Stimulated activated CD8-positive, alpha-beta memory T cell treated with anti-CD3 and anti-CD28 coated beads, Interleukin-7, amount 100 ng/mL, for 24 hours (primary cell): ENCODE results near the gene OSBPL10.
"Not testable (repeated sequence)": the region's sequence is repeated elsewhere in the genome, so short reads cannot be mapped to it uniquely, and the experiment has no call there.

ENCODE experiments used
- DNase-seq: peaks from one replicate; pipeline ENCODE4 v3.0.0-alpha.2; 2020; ENCODE audit warnings: low read depth

The OSBPL10 gene

DNA sequence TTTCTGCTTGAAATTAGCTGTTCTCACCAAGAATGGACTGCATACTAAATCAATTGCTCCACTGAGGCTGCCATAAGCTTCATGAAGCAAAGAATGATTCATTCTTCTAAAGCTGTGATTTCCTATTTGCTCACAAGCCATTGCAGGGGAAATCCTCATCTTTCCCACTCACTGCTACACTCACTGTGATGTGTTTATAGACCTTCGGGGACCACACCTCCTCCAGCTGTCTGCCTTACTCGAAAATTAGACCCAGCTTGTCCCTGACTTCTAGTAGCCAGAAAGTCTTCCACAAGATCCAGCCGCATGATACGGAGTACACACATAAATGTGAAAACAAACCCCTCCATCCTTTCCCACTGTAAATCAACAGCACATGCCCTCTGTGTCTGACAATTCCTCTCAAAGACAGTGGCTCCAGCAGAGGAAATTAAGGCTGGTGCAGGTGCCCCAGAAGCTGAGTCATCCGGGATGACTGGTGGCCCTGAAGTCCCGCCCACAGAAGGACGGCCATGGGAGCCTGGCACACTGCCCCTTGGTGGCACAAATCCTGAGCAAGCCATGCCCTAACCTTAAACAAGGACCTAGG, 276.4 kb downstream of the OSBPL10 start:
- DNase-seq, result no peak

DNA sequence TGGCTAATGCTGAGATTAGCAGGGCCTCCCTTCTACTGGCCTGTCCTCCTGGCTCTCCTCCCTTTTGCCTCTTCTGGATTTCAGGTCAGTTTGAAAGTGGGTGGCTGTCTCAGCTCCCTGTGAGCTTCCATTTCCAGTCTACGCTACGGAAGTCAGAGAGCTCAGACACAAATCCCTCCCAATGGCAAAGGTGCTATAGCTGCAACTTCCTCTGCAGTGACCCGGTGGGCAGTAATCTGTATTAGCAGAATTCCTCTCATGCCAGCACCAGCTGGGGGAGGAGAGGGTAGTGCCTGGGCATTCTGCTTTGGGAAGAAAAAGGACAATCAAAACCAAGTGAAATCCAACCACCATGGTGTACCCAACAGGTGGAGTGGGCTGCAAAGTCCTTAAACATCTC, 276.9 kb downstream of the OSBPL10 start:
- no peak for DNase-seq

- no peak for DNase-seq
These were observed 279.8 kb downstream of the OSBPL10 start for GRCh38 chr3:31701286-31701685.

DNA sequence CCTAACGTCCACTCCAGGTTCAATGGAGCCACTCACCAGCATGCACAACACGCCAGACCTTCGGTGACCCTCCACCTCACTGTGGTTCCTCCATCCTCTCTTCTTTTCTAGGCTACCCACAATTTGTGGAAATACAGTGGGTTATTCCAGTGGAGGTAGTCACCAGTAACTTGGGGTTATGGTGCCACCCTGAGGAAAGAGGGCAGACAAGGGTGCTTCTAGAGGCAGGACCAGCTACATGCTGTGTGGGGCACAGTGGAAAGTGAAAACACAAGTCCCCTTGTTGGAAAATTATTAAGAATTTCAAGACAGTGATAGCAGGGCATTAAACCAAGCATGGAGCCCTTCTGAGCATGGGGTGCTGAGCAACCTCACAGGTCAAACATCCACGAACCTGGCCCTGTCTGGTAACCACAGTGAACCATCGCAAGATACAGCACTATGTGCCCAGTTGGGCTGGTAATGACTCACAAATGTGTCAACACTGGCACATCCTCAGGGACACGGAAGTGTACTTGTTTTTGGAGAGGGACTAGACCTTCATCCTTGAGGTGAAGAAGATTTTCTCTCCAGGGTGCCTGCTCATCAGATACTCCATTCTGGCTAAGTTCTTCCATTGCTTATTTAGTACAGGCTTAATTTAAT, 281.6 kb downstream of the OSBPL10 start:
- no peak for DNase-seq

GRCh38 chr3:31696815-31697548, 284.1 kb downstream of the OSBPL10 start:
- no peak for DNase-seq

- DNase-seq, result no peak
These were observed 285.1 kb downstream of the OSBPL10 start for GRCh38 chr3:31696009-31696297.

GRCh38 chr3:31695280-31696008, 285.6 kb downstream of the OSBPL10 start:
- DNase-seq, result no peak

DNA sequence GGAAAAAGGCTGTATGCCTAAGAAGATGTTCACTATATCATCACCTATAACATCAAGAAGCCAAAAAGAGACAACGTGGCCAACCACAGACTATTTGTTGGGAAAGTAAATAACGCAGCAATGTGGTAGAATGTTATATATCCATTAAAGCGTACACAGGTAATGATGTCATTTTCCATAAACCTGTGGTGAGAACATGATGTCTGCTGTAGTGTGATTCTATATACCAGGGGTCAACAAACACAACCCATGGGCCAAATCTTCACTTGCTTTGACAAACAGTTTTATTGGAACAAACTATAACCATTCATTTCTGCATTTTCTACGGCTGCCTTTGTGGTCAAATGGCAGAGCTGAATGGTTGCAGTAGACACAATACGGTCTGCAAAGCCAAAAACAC, 287.7 kb downstream of the OSBPL10 start:
- no peak for DNase-seq

GRCh38 chr3:31692751-31693150, 288.3 kb downstream of the OSBPL10 start:
- DNase-seq, result no peak

DNA sequence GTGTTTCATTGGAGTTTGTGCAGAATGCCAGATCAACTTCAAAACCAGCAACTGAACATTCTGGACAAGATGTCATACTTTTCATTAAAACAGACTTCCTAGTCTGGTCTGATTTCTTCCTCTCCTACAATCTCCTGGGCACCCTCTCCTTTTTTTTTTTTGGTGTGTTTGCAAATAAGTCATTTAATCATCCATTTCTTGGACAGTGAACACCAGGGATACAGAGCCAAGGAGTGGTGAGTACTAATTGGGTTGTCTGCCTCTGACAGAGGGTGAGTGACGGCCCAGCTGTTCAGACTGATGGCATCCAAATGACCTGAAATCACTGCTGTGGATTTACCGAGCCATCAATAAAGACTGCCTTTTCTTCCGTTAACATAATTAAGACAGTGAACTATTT, 290.3 kb downstream of the OSBPL10 start:
- no peak for DNase-seq

DNA sequence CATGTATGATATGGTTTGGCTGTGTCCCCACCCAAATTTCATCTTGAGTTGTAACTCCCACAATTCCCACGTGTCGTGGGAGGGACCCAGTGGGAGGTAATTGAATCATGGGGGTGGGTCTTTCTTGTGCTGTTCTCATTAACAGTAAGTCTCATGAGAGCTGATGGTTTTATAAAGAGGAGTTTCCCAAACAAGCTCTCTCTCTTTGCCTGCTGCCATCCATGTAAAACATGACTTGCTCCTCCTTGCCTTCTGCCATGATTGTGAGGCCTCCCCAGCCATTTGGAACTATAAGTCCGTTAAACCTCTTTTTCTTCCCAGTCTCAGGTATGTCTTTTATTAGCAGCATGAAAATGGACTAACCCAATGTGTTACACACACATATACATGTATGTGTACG, 291.5 kb downstream of the OSBPL10 start:
- DNase-seq, result not testable (repeated sequence)

GRCh38 chr3:31688984-31689383, 292.1 kb downstream of the OSBPL10 start:
- DNase-seq, result no peak

DNA sequence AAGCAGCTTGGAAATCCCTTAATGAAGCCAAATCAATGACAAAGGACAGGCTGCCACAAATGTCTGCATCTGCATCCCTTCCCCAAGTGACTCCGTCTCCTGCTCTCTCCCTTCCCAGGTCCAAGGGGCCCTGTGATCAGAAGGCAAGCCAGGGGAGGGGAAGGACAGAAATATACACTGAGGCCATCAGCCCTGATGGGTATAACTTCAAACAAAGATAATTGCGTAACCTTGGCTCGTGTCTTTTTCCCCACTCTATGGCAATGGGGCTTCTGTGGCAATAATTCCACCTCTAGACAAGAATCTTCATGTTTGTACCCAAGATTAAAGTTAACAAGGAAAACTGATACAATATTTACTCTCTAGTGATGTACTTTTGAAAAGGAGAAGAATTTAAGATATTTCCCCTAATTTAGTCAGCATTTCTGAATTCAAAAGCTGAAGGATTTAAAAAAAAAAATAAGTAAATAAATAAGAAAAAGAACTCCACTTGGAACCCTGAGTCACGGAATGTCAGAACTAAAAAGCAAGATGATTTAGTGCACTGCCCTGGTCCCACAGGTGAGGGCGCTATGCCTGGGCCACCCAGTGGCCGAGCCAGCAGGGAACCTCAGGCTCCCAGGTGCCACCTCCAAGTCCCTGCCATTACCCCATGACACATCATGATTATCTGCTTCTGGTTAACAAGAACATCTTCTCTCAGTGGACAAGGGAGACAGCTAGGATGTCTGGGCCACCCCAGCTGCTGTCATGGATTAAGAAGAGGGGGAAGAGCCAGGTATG, 293.9 kb downstream of the OSBPL10 start:
- DNase-seq, result no peak

- no peak for DNase-seq
These were observed 300.8 kb downstream of the OSBPL10 start for GRCh38 chr3:31680072-31680870.

DNA sequence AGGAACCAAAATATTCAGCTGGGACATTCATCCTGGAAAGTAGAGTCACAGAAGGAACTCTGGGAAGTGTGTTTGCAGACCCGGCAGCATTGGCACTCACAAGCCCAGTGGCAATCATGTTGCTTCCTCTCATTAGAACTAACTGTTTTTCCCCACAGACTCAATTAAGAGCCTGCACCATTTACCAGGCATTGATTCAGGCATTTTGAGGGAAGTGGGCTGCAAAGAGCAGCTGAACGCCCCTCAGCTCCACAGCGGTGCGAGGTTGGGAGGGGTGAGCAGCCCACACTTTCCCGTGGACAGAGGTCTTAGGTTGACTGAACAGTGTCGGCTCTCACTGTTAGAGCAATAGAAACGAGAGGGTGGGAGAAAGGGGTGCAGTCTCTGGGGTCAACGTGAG, 304.5 kb downstream of the OSBPL10 start:
- DNase-seq, result no peak

DNA sequence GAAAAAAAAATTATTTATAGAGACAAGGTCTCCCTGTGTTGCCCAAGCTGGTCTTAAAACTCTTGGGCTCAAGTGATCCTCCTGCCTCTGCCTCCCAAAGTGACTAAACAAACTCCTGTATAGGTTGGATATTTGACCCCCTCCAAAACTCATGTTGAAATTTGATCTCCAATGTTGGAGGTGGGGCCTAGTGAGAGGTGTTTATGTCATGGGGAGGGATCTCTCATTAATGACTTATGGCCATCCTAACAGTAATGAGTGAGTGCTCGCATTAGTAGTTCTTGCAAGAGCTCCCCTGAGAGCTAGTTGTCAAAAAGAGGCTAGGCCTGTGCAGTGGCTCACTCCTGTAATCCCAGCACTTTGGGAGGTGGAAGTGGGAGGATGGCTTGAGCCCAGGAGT, 307.1 kb downstream of the OSBPL10 start:
- no peak for DNase-seq

GRCh38 chr3:31671976-31672375, 309.1 kb downstream of the OSBPL10 start:
- DNase-seq, result no peak

DNA sequence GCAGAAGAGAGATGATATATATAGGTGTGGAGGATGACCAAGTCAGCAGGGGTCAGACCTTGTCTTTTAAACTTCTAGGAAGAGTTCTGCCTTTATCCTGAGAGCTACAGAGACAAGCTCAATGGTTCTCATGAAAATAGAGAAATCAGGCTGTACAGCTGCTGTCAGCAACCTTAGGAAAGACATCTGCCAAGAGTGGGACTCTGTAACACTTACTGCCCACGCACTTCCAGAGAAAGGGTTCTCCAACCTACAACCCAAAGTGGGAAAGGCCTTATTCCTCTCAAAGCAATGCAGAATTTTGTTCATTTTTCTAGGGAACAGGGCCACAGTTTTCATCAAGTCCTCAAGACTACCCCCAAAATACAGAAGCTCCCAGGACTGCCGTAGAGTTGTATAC, 309.6 kb downstream of the OSBPL10 start:
- DNase-seq, result no peak

DNA sequence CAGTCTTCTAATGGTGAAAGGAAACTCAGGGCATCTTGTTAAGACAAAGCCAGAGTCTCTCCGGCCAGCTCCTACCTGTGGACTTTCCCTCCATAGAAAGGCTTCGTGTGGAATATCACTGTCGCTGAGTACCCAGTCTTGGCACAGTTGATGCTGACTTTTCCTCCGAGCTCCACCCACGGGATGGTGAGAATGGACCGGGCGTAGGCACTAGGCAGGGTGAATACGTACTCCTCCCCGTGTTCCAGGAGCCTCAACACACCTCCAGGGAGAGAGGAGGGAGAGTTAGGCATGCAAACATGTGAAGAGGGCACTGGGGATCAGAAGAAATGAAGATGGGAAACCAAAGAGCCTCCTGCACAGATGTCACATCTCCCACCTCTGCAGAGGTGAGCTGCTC, 310.3 kb downstream of the OSBPL10 start:
- no peak for DNase-seq

DNA sequence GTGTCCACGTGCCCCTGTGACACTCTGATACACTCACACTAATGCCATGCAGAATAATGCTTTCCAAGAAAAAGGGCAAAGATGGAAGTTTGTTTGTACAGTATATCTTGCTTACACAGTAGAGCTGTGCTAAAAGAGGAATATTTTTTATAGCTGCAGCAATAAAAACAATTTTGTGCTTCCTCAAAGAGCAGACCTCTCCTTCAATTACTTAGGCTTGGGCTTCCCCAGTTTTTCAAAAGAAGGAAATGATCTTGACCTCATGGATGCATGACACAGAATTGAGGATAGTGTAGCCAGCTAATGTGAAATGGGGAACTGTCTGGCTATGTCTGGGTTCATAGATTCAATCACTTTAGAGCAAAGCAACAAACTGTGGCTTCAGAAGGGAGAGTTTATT, 310.9 kb downstream of the OSBPL10 start:
- no peak for DNase-seq

GRCh38 chr3:31668242-31668641, 312.8 kb downstream of the OSBPL10 start:
- DNase-seq, result no peak
